Lower leg skin (tissue), 3 donors: Measurements from ENCODE around the gene AFDN.

Experiments used
- POLR2A ChIP-seq, 2 donors: fragments of 450-650 bp; IDR thresholded peaks; one replicate each; pipeline ENCODE4 v1.6.1; 2016 to 2017; ENCODE audit warnings: antibody characterized with exemption in 2 of 2, mild to moderate bottlenecking in 1 of 2, moderate library complexity in 1 of 2
- TF ChIP-seq, protein P1 (sequence below), 3 donors: fragments of 450-650 bp; IDR thresholded peaks; one replicate each; pipeline ENCODE4 v1.5.1; 2016; ENCODE audit warnings: antibody characterized with exemption in 3 of 3, mild to moderate bottlenecking in 3 of 3, moderate library complexity in 2 of 3

- no peak for TF ChIP-seq POLR2A (IDR thresholded peaks at IDR 0.05)
- TF ChIP-seq, protein P1, sequence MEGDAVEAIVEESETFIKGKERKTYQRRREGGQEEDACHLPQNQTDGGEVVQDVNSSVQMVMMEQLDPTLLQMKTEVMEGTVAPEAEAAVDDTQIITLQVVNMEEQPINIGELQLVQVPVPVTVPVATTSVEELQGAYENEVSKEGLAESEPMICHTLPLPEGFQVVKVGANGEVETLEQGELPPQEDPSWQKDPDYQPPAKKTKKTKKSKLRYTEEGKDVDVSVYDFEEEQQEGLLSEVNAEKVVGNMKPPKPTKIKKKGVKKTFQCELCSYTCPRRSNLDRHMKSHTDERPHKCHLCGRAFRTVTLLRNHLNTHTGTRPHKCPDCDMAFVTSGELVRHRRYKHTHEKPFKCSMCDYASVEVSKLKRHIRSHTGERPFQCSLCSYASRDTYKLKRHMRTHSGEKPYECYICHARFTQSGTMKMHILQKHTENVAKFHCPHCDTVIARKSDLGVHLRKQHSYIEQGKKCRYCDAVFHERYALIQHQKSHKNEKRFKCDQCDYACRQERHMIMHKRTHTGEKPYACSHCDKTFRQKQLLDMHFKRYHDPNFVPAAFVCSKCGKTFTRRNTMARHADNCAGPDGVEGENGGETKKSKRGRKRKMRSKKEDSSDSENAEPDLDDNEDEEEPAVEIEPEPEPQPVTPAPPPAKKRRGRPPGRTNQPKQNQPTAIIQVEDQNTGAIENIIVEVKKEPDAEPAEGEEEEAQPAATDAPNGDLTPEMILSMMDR (IDR thresholded peaks at IDR 0.05) = no peak
These were observed 143.5 kb downstream of the AFDN start for GRCh38 chr6:167970230-167970629.
